ENCODE results near the gene RNU7-1.
"Not testable (repeated sequence)": the region's sequence is repeated elsewhere in the genome, so short reads cannot be mapped to it uniquely, and the experiment has no call there.

Gene RNU7-1

DNA sequence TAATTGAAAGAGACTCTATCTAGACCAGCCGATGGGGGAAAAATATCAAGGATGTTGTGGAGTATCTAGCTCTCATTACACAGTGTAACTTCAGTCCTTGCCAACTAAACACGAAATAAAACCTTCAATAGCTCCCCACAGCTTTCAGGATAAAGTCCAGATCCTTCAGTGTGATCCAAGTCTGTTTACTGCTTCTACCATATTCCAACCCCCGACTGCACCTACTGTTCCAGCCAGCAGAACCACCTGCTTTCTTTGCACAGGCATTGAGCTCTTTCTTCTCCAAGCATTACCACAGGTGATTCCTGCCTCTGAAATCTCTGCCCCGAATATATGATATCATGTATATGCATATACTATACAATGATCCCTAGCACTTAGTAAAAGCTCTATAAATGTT is 41.2 kb upstream of the RNU7-1 start:
- in situ Hi-C loops (cut with HindIII; ENCODE audit: low pct_ligation_motif_present, low sequenced_read_pairs), result no loop called here
- no peak for DNase-seq

DNA sequence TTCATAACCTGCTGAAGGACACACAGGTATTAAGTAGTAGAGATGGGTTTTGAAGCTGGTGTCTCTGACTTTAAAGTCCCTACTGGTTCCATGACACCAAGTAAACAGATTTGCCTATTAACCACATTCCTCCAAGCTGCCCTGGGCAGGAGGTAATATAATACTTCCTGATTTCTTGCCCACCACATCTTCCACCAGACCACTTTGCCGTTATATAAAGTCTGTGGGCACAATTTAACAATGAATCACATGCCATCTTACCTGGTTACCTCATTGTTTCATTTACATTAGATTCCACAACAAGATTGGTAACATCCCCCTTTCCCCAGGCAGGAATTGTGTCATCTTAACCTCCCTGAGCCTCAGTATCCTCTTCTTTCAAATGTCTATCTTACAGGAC is 39.9 kb upstream of the RNU7-1 start:
- in situ Hi-C loops (cut with HindIII; ENCODE audit: low pct_ligation_motif_present, low sequenced_read_pairs), result no loop called here
- TF ChIP-seq, protein P1, sequence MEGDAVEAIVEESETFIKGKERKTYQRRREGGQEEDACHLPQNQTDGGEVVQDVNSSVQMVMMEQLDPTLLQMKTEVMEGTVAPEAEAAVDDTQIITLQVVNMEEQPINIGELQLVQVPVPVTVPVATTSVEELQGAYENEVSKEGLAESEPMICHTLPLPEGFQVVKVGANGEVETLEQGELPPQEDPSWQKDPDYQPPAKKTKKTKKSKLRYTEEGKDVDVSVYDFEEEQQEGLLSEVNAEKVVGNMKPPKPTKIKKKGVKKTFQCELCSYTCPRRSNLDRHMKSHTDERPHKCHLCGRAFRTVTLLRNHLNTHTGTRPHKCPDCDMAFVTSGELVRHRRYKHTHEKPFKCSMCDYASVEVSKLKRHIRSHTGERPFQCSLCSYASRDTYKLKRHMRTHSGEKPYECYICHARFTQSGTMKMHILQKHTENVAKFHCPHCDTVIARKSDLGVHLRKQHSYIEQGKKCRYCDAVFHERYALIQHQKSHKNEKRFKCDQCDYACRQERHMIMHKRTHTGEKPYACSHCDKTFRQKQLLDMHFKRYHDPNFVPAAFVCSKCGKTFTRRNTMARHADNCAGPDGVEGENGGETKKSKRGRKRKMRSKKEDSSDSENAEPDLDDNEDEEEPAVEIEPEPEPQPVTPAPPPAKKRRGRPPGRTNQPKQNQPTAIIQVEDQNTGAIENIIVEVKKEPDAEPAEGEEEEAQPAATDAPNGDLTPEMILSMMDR (IDR thresholded peaks at IDR 0.05; ENCODE audit: low read depth, low read length, missing control alignments), result no peak
- no peak overlapping the region for H3K27ac ChIP-seq

More for the DNA sequence above, 41.2 kb upstream of the RNU7-1 start:
- Histone ChIP-seq H3K4me3 (ENCODE audit: low read depth, low read length) (no peak overlapping the region), H3K27me3 (replicated peaks) (no peaks in the 10 kb centered on the region), H3K27ac (no peak overlapping the region), H3K36me3 (replicated peaks) (no peaks in the 10 kb centered on the region)
- TF ChIP-seq, protein P1 (IDR thresholded peaks at IDR 0.05; ENCODE audit: low read depth, low read length, missing control alignments), result no peak

DNA sequence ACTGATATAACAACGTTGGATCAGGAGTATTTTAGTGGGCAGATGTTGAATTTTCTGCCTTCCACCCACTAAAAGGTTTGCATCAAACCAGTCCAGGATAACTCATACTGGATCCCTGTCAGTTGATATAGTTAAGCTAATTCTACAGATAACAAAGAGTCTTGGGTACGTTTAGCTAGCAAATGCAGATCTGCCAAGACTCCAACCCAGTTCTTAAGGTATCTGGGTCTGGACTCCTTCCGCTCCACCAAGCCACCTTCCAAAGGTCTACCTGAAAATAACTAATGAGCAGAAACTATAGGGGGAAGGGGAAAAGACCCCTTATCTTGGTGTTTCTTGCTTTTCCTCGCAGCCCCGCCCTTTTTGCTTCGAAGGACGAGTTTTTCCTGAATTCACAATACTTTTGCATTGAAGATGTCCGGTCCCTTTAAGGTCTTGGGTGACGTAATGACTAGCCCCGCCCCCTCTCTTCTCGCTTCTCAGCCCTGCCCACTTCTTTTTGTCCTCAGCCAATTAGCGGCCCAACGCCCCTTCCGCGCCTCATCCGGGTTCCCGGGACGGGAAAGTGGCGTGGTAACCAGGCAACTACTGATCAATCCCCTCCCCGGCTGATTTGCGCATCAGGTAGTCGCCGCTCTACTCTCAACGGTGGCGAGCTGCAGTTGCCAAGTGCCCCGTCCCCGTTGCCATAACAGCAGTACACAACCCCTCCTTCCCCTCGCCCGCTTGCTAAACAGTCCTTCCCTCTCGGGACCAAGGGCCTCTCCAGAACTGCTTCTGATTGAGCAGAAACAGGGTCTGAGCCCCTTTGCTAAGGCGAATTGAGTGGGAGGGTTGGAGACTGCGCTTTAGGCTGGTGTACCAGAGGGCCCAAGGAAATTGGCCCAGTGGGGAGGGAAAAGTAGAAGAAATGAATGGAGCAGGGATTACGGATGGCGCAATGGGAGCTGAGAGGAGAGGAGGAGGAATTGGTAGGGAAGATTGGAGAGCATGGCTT is 39.0 kb upstream of the RNU7-1 start, which contains the start of gene LRRC23:
LRRC23 (plus strand) TSS at position 543 of the 997 bp plus-strand sequence. CDS start 812 bp downstream, outside the sequence.
- Histone ChIP-seq H3K27ac (peak within 1 kb of the TSS; percentile 25), H3K36me3 (replicated peaks) (no peaks in the 10 kb centered on the region), H3K27me3 (replicated peaks) (no peaks in the 10 kb centered on the region), H3K4me3 (ENCODE audit: low read depth, low read length) (peak within 1 kb of the TSS; percentile 84)
- in situ Hi-C loops (cut with HindIII; ENCODE audit: low pct_ligation_motif_present, low sequenced_read_pairs), result no loop called here
- DNase-seq, result peak; percentile 96
- TF ChIP-seq, protein P1 (IDR thresholded peaks at IDR 0.05; ENCODE audit: low read depth, low read length, missing control alignments), result no peak

More for the DNA sequence above, 39.9 kb upstream of the RNU7-1 start:
- H3K27me3 ChIP-seq (replicated peaks), result no peaks in the 10 kb centered on the region
- DNase-seq, result no peak
- no peak overlapping the region for H3K4me3 ChIP-seq (ENCODE audit: low read depth, low read length)
- H3K36me3 ChIP-seq (replicated peaks), result no peaks in the 10 kb centered on the region

DNA sequence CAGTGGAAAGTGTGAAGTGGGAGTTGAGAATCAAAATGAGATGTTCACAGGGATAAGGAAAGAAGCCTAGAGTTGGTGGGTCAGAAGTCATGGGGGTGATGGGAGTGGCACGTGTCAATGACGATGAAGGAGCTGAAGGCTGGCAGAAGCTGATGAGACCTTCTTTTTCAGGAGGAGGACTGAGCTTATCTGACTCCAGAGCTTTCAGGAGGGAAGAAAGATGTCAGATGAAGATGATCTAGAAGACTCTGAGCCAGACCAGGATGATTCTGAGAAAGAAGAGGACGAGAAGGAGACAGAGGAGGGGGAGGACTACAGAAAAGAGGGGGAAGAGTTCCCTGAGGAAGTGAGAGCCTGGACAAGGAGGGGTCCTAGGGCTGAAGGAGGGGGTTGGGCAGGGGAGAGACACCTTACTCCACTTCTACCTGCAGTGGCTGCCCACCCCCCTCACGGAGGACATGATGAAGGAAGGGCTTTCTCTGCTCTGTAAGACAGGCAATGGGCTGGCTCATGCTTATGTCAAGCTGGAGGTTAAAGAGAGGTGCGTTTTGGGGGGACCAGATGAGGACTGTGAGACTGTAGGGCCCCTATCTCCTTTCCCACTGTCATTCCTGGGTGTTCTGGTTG is 38.1 kb upstream of the RNU7-1 start:
- TF ChIP-seq, protein P1 (IDR thresholded peaks at IDR 0.05; ENCODE audit: low read depth, low read length, missing control alignments), result no peak

DNA sequence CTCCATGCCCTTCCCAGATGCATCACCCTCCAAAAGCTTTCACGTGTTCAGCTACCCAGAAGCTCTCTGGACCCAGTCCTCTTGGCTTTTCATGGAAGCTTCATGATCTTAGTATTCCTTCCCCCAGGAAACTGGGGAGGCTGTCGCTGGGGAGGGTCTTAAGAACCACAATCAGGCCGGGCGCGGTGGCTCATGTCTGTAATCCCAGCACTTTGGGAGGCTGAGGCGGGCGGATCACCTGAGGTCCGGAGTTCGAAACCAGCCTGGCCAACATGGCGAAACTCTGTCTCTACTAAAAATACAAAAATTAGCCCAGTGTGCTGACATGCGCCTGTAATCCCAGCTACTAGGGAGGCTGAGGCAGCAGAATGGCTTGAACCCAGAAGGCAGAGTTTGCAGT is 35.5 kb upstream of the RNU7-1 start:
- in situ Hi-C loops (cut with HindIII; ENCODE audit: low pct_ligation_motif_present, low sequenced_read_pairs); H3K27ac ChIP-seq; H3K27me3 ChIP-seq (replicated peaks); H3K4me3 ChIP-seq (ENCODE audit: low read depth, low read length); DNase-seq; H3K36me3 ChIP-seq (replicated peaks): not testable (repeated sequence)

More for the DNA sequence above, 38.1 kb upstream of the RNU7-1 start:
- no peaks in the 10 kb centered on the region for H3K27me3 ChIP-seq (replicated peaks)
- H3K4me3 ChIP-seq (ENCODE audit: low read depth, low read length), result peak overlapping the region; percentile 84
- H3K27ac ChIP-seq, result no peak overlapping the region
- in situ Hi-C loops (cut with HindIII; ENCODE audit: low pct_ligation_motif_present, low sequenced_read_pairs), result no loop called here
- DNase-seq, result no peak
- H3K36me3 ChIP-seq (replicated peaks), result no peaks in the 10 kb centered on the region

Measured in brain microvascular endothelial cell (primary cell).